Aorta (tissue), 5 donors: ENCODE measurements around the gene GPC3. TPM values are rescaled to one million over a fixed set of nuclear protein-coding genes. Genes with fewer than 3 reads are reported as not detected.
"Not testable (repeated sequence)": the region's sequence is repeated elsewhere in the genome, so short reads cannot be mapped to it uniquely, and the experiment has no call there.

Experiments used
- ATAC-seq: fragments of 200-7000 bp; cut with Tn5 transposase; one replicate; pipeline ENCODE4 v1.9.1; 2022; ENCODE audit warnings: moderate library complexity; ENCODE audit not compliant: low FRiP score
- DNase-seq, 2 donors: peaks; one replicate each; pipeline ENCODE4 v3.0.0-alpha.2; 2020
- H3K27ac ChIP-seq, 2 donors: one replicate each; pipeline ENCODE4 v1.5.1; 2013; ENCODE audit warnings: low read length in 2 of 2, mild to moderate bottlenecking in 2 of 2, moderate library complexity in 2 of 2, control low read depth in 1 of 2, inconsistent platforms in 1 of 2, low read depth in 1 of 2
- H3K27me3 ChIP-seq, 2 donors: one replicate each; pipeline ENCODE4 v1.6.1; 2013; ENCODE audit warnings: control low read depth in 1 of 2, low read length in 1 of 2, mild to moderate bottlenecking in 1 of 2, moderate library complexity in 1 of 2; ENCODE audit not compliant: insufficient read depth in 2 of 2, control insufficient read depth in 1 of 2
- H3K36me3 ChIP-seq, 2 donors: one replicate each; pipeline ENCODE4 v1.6.1; 2013; ENCODE audit warnings: control low read depth in 1 of 2, low read length in 1 of 2, mild to moderate bottlenecking in 1 of 2; ENCODE audit not compliant: insufficient read depth in 2 of 2, control insufficient read depth in 1 of 2
- H3K4me1 ChIP-seq, 2 donors: one replicate each; pipeline ENCODE4 v1.6.1; 2013; ENCODE audit warnings: low read length in 2 of 2, control low read depth in 1 of 2, mild to moderate bottlenecking in 1 of 2, moderate library complexity in 1 of 2; ENCODE audit not compliant: insufficient read depth in 2 of 2, control insufficient read depth in 1 of 2
- H3K4me3 ChIP-seq, 2 donors: one replicate each; pipeline ENCODE4 v1.5.1; 2013; ENCODE audit warnings: low read length in 2 of 2, control low read depth in 1 of 2, mild to moderate bottlenecking in 1 of 2
- H3K9me3 ChIP-seq: one replicate; pipeline ENCODE4 v1.6.1; 2013; ENCODE audit warnings: mild to moderate bottlenecking, low read length; ENCODE audit not compliant: control insufficient read depth
- WGBS, 2 donors: extraction: QIAGEN DNeasy Blood & Tissue Kit; methylation state at CpG; one replicate each; pipeline ENCODE4 v1.1.7; 2013; 5-methylcytosine and 5-hydroxymethylcytosine counted together
- intact Hi-C, 2 donors: fragments of 100-400 bp; cut with DNase I; formaldehyde crosslinking; loops; one replicate each; pipeline versions ENCODE4 v1.14.2 to v1.15.0; 2022
- polyA plus RNA-seq, 2 donors: library from polyadenylated mRNA; stranded (reverse); fragments of 200-250 nt; gene quantifications; one replicate each; pipeline ENCODE4 v1.2.3, GENCODE V29; 2013
- total RNA-seq, 2 donors: library from RNA; stranded (reverse); fragmentation: NEBNext Ultra II Directional; extraction: Animal tissue kit (Norgen Biotek cat#: 25700); gene quantifications; one replicate each; pipeline ENCODE4 v1.2.1, GENCODE V29; 2021
- donor health status: healthy with polysubstance abuse.
- donor health status: Bipolar disorder and iron deficiency.
- donor health status: DM: no; HTN: no; CAD: no.
- donor health status: DM: no; HTN: no; CAD: no.
- donor health status: DM: yes; HTN: yes; CAD: no.

GPC3 gene
- total and polyA plus RNA-seq, 4 donors = 1.1 to 13.2 (median 5.0) TPM

GRCh38 chrX:134002921-134003615 lies 17.7 kb upstream of the GPC3 start:
- intact Hi-C loops = no loop called here
- no peaks in the 10 kb centered on the region for H3K27me3 ChIP-seq
- DNase-seq = no peak
- 36 to 41% methylated on average over 4 of the region's 4 CpGs for WGBS, 2 donors
- H3K27ac ChIP-seq = no peak overlapping the region
- no peak for ATAC-seq
- no peaks in the 10 kb centered on the region for H3K36me3 ChIP-seq
- H3K4me1 ChIP-seq = peaks cover 0 to 1% of the 10 kb centered on the region in 2 donors
- no peak overlapping the region for H3K4me3 ChIP-seq
- no peaks in the 10 kb centered on the region for H3K9me3 ChIP-seq

GRCh38 chrX:134000260-134001245 lies 15.2 kb upstream of the GPC3 start:
- Histone ChIP-seq H3K36me3 (no peaks in the 10 kb centered on the region), H3K27me3 (no peaks in the 10 kb centered on the region), H3K27ac (no peak overlapping the region), H3K4me3 (no peak overlapping the region), H3K9me3 (no peaks in the 10 kb centered on the region), H3K4me1 (peaks cover 0 to 1% of the 10 kb centered on the region in 2 donors)
- DNase-seq (no peak), ATAC-seq (no peak)
- intact Hi-C loops = no loop called here
- WGBS, 2 donors = 51 to 81% methylated on average over 14 of the region's 14 CpGs

- no peaks in the 10 kb centered on the region for H3K9me3 ChIP-seq
- no peak overlapping the region for H3K4me3 ChIP-seq
- ATAC-seq (no peak), DNase-seq (no peak)
- 30 to 48% methylated on average over 12 of the region's 12 CpGs for WGBS, 2 donors
- H3K27ac ChIP-seq = no peak overlapping the region
- no peaks in the 10 kb centered on the region for H3K36me3 ChIP-seq
- H3K4me1 ChIP-seq = peaks cover 0 to 1% of the 10 kb centered on the region in 2 donors
- intact Hi-C loops = no loop called here
- no peaks in the 10 kb centered on the region for H3K27me3 ChIP-seq
Observed at GRCh38 chrX:133999031-133999705, 13.8 kb upstream of the GPC3 start.

GRCh38 chrX:133995759-133996158 lies 10.4 kb upstream of the GPC3 start:
- Histone ChIP-seq H3K36me3 (no peaks in the 10 kb centered on the region), H3K9me3 (no peaks in the 10 kb centered on the region), H3K4me1 (peaks cover 0 to 1% of the 10 kb centered on the region in 2 donors), H3K27ac (no peak overlapping the region), H3K4me3 (no peak overlapping the region), H3K27me3 (no peaks in the 10 kb centered on the region)
- no peak for ATAC-seq
- no peak for DNase-seq
- intact Hi-C loops = no loop called here

- intact Hi-C loops = no loop called here
- WGBS, 2 donors = 82 to 88% methylated on average over 2 of the region's 2 CpGs
Observed at GRCh38 chrX:133994576-133994975, 9.2 kb upstream of the GPC3 start.

GRCh38 chrX:133992882-133993281 lies 7.5 kb upstream of the GPC3 start:
- ATAC-seq (no peak), DNase-seq (no peak)
- no peaks in the 10 kb centered on the region for H3K9me3 ChIP-seq
- H3K27me3 ChIP-seq = no peaks in the 10 kb centered on the region
- intact Hi-C loops = no loop called here
- H3K4me3 ChIP-seq = no peak overlapping the region
- H3K27ac ChIP-seq = no peak overlapping the region
- H3K4me1 ChIP-seq = no peaks in the 10 kb centered on the region
- no peaks in the 10 kb centered on the region for H3K36me3 ChIP-seq
- WGBS, 2 donors = 46 to 50% methylated on average over 4 of the region's 4 CpGs

More at GRCh38 chrX:133994576-133994975, 9.2 kb upstream of the GPC3 start:
- DNase-seq = no peak
- ATAC-seq = no peak
- no peaks in the 10 kb centered on the region for H3K36me3 ChIP-seq
- no peak overlapping the region for H3K4me3 ChIP-seq
- no peaks in the 10 kb centered on the region for H3K27me3 ChIP-seq
- H3K4me1 ChIP-seq = peaks cover 0 to under 1% of the 10 kb centered on the region in 2 donors
- no peak overlapping the region for H3K27ac ChIP-seq
- H3K9me3 ChIP-seq = no peaks in the 10 kb centered on the region

- Histone ChIP-seq H3K4me1 (no peaks in the 10 kb centered on the region), H3K27ac (no peak overlapping the region), H3K27me3 (no peaks in the 10 kb centered on the region), H3K4me3 (no peak overlapping the region), H3K36me3 (no peaks in the 10 kb centered on the region), H3K9me3 (no peaks in the 10 kb centered on the region)
- no peak for ATAC-seq
- DNase-seq = no peak
- WGBS, 2 donors = 71 to 89% methylated on average over 5 of the region's 5 CpGs
- intact Hi-C loops = no loop called here
Observed at GRCh38 chrX:133991814-133992213, 6.4 kb upstream of the GPC3 start.

GRCh38 chrX:133991057-133991456 lies 5.7 kb upstream of the GPC3 start:
- H3K27me3 ChIP-seq, ATAC-seq, H3K27ac ChIP-seq, H3K4me1 ChIP-seq, intact Hi-C loops, H3K36me3 ChIP-seq, H3K9me3 ChIP-seq, DNase-seq, H3K4me3 ChIP-seq: not testable (repeated sequence)
- WGBS, 2 donors = 84 to 94% methylated on average over 3 of the region's 3 CpGs
